Daoy (cell line): ENCODE results near the gene TMEM256. TPM values are rescaled to one million over a fixed set of nuclear protein-coding genes. Genes with fewer than 3 reads are reported as not detected.

ENCODE experiments used
- total RNA-seq: library from RNA; depleted of rRNA; stranded (reverse); fragments of >200 nt; shearing (Covaris generic); gene quantifications from 2 replicates; pipeline ENCODE4 v1.2.3, GENCODE V29; 2014; rRNA removed

Gene TMEM256
- total RNA-seq, 1 experiment from 2014 or later, result 68.8 TPM

Other genes starting within 250 kb of the TMEM256 start
- 0.29 and 1.2 TPM in 2 replicates for gene ASGR1, start 224.7 kb downstream of the TMEM256 start, total RNA-seq
- gene DLG4, start 184.3 kb downstream of the TMEM256 start, total RNA-seq, result 3.1 and 4.4 TPM in 2 replicates
- gene ACADVL, start 184.2 kb downstream of the TMEM256 start, total RNA-seq, result 306 and 420 TPM in 2 replicates
- 22.2 and 42.7 TPM in 2 replicates for gene DVL2, start 169.6 kb downstream of the TMEM256 start, total RNA-seq
- gene PHF23, start 164.6 kb downstream of the TMEM256 start, total RNA-seq, result 44.5 and 54.8 TPM in 2 replicates
- gene GABARAP, start 161.6 kb downstream of the TMEM256 start, total RNA-seq, result 108 and 113 TPM in 2 replicates
- gene CTDNEP1, start 152.4 kb downstream of the TMEM256 start, total RNA-seq, result 25.5 and 27.6 TPM in 2 replicates
- 34.9 and 50.3 TPM in 2 replicates for gene ELP5, start 151.9 kb downstream of the TMEM256 start, total RNA-seq
- not detected in 2 replicates for gene CLDN7, start 141.6 kb downstream of the TMEM256 start, total RNA-seq
- gene SLC2A4, start 122.4 kb downstream of the TMEM256 start, total RNA-seq, result 0.06 TPM in 1 of 2 replicates, not detected in the other
- 0.15 and 2.4 TPM in 2 replicates for gene YBX2, start 109.5 kb downstream of the TMEM256 start, total RNA-seq
- gene EIF5A, start 96.5 kb downstream of the TMEM256 start, total RNA-seq, result 861 and 1,090 TPM in 2 replicates
- gene GPS2, start 88.7 kb downstream of the TMEM256 start, total RNA-seq, result 84.3 and 91.6 TPM in 2 replicates
- gene NEURL4, start 74.8 kb downstream of the TMEM256 start, total RNA-seq, result 15.3 and 17.0 TPM in 2 replicates
- gene ACAP1, start 67.6 kb downstream of the TMEM256 start, total RNA-seq, result 2.7 TPM in 1 of 2 replicates, not detected in the other
- 2.1 and 3.7 TPM in 2 replicates for gene KCTD11, start 51.9 kb downstream of the TMEM256 start, total RNA-seq
- not detected in 2 replicates for gene TMEM95, start 48.9 kb downstream of the TMEM256 start, total RNA-seq
- 2.6 and 4.5 TPM in 2 replicates for gene TNK1, start 23.0 kb downstream of the TMEM256 start, total RNA-seq
- gene PLSCR3, start 9.6 kb downstream of the TMEM256 start, total RNA-seq, result 14.1 TPM in 2 replicates
- 1.4 and 1.9 TPM in 2 replicates for gene NLGN2, start 3.7 kb upstream of the TMEM256 start, total RNA-seq
- gene SPEM1, start 16.2 kb upstream of the TMEM256 start, total RNA-seq, result not detected in 2 replicates
- not detected in 2 replicates for gene SPEM2, start 21.5 kb upstream of the TMEM256 start, total RNA-seq
- gene SPEM3, start 24.8 kb upstream of the TMEM256 start, total RNA-seq, result not detected in 2 replicates
- gene TMEM102, start 31.3 kb upstream of the TMEM256 start, total RNA-seq, result 2.3 and 6.6 TPM in 2 replicates
- gene FGF11, start 35.4 kb upstream of the TMEM256 start, total RNA-seq, result 1.5 and 3.0 TPM in 2 replicates
- 7.0 and 8.6 TPM in 2 replicates for gene CHRNB1, start 41.0 kb upstream of the TMEM256 start, total RNA-seq
- 6.1 and 6.5 TPM in 2 replicates for gene ZBTB4, start 75.5 kb upstream of the TMEM256 start, total RNA-seq
- 0.06 TPM in 1 of 2 replicates, not detected in the other for gene SLC35G6, start 77.3 kb upstream of the TMEM256 start, total RNA-seq
- gene POLR2A, start 80.3 kb upstream of the TMEM256 start, total RNA-seq, result 56.2 and 74.4 TPM in 2 replicates
- gene TNFSF12, start 145.0 kb upstream of the TMEM256 start, total RNA-seq, result 1.6 and 6.4 TPM in 2 replicates
- gene TNFSF13, start 154.7 kb upstream of the TMEM256 start, total RNA-seq, result 1.9 TPM in 1 of 2 replicates, not detected in the other
- gene SENP3, start 157.8 kb upstream of the TMEM256 start, total RNA-seq, result 92.2 and 104 TPM in 2 replicates
- gene CD68, start 175.5 kb upstream of the TMEM256 start, total RNA-seq, result 13.8 and 15.0 TPM in 2 replicates
- gene MPDU1, start 179.8 kb upstream of the TMEM256 start, total RNA-seq, result 183 and 266 TPM in 2 replicates
- 0.57 TPM in 1 of 2 replicates, not detected in the other for gene SOX15, start 186.0 kb upstream of the TMEM256 start, total RNA-seq
- gene FXR2, start 210.8 kb upstream of the TMEM256 start, total RNA-seq, result 60.5 and 87.4 TPM in 2 replicates
- 24.0 and 71.8 TPM in 2 replicates for gene SAT2, start 223.7 kb upstream of the TMEM256 start, total RNA-seq
- gene SHBG, start 226.0 kb upstream of the TMEM256 start, total RNA-seq, result 0.69 TPM in 1 of 2 replicates, not detected in the other
- gene ATP1B2, start 246.8 kb upstream of the TMEM256 start, total RNA-seq, result not detected in 2 replicates